ENCODE data around the gene FFAR4. TPM values are rescaled to one million over a fixed set of nuclear protein-coding genes. Genes with fewer than 3 reads are reported as not detected.

FFAR4 gene
- total RNA-seq, 6 donors from 2014 or later: 2.4 to 18.1 (median 7.6) TPM

DNA sequence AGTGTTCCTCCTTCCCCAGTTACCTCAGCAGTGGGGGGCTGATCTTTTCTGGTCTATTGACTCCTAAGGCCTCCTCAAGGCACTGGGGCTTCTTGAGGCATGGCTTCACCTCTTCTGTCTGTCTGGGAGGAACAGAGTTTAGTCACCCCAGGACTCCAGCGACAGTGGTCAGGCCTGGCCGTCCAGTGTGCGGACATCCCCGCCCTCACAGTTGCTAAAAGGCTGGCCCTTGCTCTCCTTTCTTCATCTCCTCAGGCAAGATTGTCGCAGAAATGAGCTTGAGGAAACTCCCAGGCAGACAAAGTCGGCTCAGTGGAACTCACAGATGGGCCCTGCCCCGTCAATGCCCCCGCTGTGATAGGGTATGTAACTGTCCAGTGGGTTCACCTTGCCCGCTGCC, 7.0 kb upstream of the FFAR4 start:
- no peak for TF ChIP-seq POLR2AphosphoS5 (IDR thresholded peaks at IDR 0.05)
- TF ChIP-seq POLR2A (IDR thresholded peaks at IDR 0.05): no peak
- TF ChIP-seq, protein P1, sequence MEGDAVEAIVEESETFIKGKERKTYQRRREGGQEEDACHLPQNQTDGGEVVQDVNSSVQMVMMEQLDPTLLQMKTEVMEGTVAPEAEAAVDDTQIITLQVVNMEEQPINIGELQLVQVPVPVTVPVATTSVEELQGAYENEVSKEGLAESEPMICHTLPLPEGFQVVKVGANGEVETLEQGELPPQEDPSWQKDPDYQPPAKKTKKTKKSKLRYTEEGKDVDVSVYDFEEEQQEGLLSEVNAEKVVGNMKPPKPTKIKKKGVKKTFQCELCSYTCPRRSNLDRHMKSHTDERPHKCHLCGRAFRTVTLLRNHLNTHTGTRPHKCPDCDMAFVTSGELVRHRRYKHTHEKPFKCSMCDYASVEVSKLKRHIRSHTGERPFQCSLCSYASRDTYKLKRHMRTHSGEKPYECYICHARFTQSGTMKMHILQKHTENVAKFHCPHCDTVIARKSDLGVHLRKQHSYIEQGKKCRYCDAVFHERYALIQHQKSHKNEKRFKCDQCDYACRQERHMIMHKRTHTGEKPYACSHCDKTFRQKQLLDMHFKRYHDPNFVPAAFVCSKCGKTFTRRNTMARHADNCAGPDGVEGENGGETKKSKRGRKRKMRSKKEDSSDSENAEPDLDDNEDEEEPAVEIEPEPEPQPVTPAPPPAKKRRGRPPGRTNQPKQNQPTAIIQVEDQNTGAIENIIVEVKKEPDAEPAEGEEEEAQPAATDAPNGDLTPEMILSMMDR (IDR thresholded peaks at IDR 0.05): no peak
- no peak for TF ChIP-seq EP300 (IDR thresholded peaks at IDR 0.05)
- ATAC-seq (ENCODE audit: low FRiP score in 2 of 2) (no peak), DNase-seq (peak; percentile 22 to 41)
- 91 to 96% methylated on average over 9 of the region's 9 CpGs for WGBS, 2 donors
- Histone ChIP-seq H3K4me3 (no peak overlapping the region), H3K27me3 (no peaks in the 10 kb centered on the region), H3K4me1 (peaks cover 0 to 6% (median 0%) of the 10 kb centered on the region in 4 donors), H3K9me3 (no peaks in the 10 kb centered on the region), H3K27ac (no peak overlapping the region), H3K36me3 (no peaks in the 10 kb centered on the region)

GRCh38 chr10:93560541-93560940, 5.9 kb upstream of the FFAR4 start:
- DNase-seq (peak in 1 of 2 donors; percentile 35), ATAC-seq (ENCODE audit: low FRiP score in 2 of 2) (no peak)
- H3K27ac ChIP-seq: no peak overlapping the region
- no peak overlapping the region for H3K4me3 ChIP-seq
- no peaks in the 10 kb centered on the region for H3K9me3 ChIP-seq
- no peaks in the 10 kb centered on the region for H3K36me3 ChIP-seq
- TF ChIP-seq EP300 (IDR thresholded peaks at IDR 0.05): no peak
- no peak for TF ChIP-seq POLR2AphosphoS5 (IDR thresholded peaks at IDR 0.05)
- TF ChIP-seq, protein P1 (IDR thresholded peaks at IDR 0.05): no peak
- TF ChIP-seq POLR2A (IDR thresholded peaks at IDR 0.05): no peak
- H3K4me1 ChIP-seq: peaks cover 0 to 2% (median 0%) of the 10 kb centered on the region in 4 donors
- H3K27me3 ChIP-seq: no peaks in the 10 kb centered on the region
- WGBS, 2 donors: 82 to 95% methylated on average over 3 to 6 of the region's 6 CpGs

- H3K27ac ChIP-seq: no peak overlapping the region
- no peaks in the 10 kb centered on the region for H3K36me3 ChIP-seq
- H3K4me3 ChIP-seq: no peak overlapping the region
- H3K4me1 ChIP-seq: peaks cover 8 to 20% (median 12%) of the 10 kb centered on the region in 4 donors
- no peaks in the 10 kb centered on the region for H3K9me3 ChIP-seq
- ATAC-seq (ENCODE audit: low FRiP score in 2 of 2) (peak in 1 of 2 donors; percentile 51), DNase-seq (no peak)
- 58 to 75% methylated on average over 3 of the region's 3 CpGs for WGBS, 2 donors
- TF ChIP-seq, protein P1 (IDR thresholded peaks at IDR 0.05): no peak
- TF ChIP-seq POLR2A (IDR thresholded peaks at IDR 0.05) (no peak), EP300 (IDR thresholded peaks at IDR 0.05) (no peak), POLR2AphosphoS5 (IDR thresholded peaks at IDR 0.05) (no peak)
- peaks cover 0 to 22% (median 8%) of the 10 kb centered on the region in 4 donors for H3K27me3 ChIP-seq
Measured at GRCh38 chr10:93565446-93565845, 1.0 kb upstream of the FFAR4 start.

DNA sequence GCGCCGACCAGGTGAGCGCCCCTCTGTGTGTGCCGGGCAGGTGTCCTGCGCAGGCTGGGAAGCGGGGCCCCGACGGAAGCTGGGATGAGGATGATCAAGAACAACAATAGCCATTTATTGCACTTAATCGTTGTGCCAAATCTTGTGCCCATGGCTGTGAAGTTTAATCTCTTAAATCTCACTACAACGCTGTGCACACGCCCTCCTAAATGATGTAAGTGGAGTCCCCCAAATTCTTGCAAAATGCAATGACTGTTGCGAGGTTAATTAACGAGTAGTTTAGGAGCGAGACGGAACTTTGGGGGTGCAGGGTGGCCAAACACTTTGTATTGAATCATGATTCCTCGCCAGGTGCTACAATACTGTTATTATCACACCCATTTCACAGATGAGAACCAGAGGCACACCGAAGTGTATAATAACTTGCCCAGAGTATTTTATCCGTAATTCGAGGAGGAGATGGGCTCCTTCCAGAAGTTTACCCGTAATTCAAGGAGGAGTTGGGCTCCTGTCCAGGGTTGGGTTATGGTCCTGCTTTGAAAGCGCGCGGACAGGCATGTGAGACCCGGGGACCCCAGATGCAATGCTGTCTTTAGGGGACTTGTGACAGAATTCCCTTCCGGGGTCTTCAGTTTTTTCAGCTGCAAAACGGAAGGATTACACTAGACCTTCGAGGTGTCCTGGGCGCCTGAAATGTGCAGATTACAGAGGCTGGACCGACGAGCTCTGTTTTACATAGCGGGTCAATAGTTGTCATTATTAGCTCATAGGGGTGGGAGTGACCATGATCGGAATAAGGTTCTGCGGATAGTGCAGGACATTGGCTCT, 1.0 kb downstream of the FFAR4 start:
- H3K27me3 ChIP-seq: peaks cover 0 to 22% (median 8%) of the 10 kb centered on the region in 4 donors
- H3K27ac ChIP-seq: peak overlapping the region in 1 of 4 donors; percentile 11
- H3K4me1 ChIP-seq: peaks cover 8 to 24% (median 12%) of the 10 kb centered on the region in 4 donors

More for the DNA sequence above, 1.0 kb downstream of the FFAR4 start:
- ATAC-seq (ENCODE audit: low FRiP score in 2 of 2) (no peak), DNase-seq (no peak)
- Histone ChIP-seq H3K36me3 (no peaks in the 10 kb centered on the region), H3K9me3 (no peaks in the 10 kb centered on the region), H3K4me3 (peak overlapping the region in 3 of 4 donors; percentile 35 to 49 (median 38))
- TF ChIP-seq, protein P1 (IDR thresholded peaks at IDR 0.05): no peak
- 17 to 21% methylated on average over 14 to 33 of the region's 33 CpGs for WGBS, 2 donors

Measured in upper lobe of left lung (tissue), 6 donors.